Fibroblast of skin of back (primary cell): Measurements from ENCODE around the gene INTU.
"Not testable (repeated sequence)": the region's sequence is repeated elsewhere in the genome, so short reads cannot be mapped to it uniquely, and the experiment has no call there.

Source experiments
- DNase-seq: peaks from one replicate; pipeline ENCODE4 v3.0.0-alpha.2; 2013

Gene INTU

GRCh38 chr4:127643791-127644190 is 11.0 kb downstream of the INTU start:
- DNase-seq, result no peak

DNA sequence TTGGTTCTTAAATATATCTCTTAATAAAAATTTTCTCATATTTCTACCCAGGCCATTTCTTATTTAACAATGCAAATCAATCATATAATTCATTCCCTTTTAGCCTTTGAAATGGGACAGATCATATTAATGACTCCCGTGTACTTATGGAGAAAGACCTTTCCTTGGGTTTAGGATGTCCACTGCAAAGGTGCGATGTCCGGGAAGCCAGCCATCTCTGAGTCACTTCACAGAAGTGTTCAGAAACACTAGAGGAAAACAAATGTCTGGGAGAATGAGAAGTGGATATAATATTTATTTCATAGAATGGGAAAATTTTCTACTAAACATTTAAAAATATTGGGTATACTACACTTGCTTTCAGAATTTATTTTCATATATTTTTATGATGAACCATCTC is 15.3 kb downstream of the INTU start:
- DNase-seq, result no peak

DNA sequence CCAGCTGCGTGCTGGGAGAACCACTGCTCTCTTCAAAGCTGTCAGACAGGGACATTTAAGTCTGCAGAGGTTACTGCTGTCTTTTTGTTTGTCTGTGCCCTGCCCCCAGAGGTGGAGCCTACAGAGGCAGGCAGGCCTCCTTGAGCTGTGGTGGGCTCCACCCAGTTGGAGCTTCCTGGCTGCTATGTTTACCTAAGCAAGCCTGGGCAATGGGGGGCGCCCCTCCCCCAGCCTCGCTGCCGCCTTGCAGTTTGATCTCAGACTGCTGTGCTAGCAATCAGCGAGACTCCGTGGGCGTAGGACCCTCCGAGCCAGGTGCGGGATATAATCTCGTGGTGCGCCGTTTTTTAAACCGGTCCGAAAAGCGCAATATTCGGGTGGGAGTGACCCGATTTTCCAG is 22.8 kb downstream of the INTU start:
- not testable (repeated sequence) for DNase-seq

DNA sequence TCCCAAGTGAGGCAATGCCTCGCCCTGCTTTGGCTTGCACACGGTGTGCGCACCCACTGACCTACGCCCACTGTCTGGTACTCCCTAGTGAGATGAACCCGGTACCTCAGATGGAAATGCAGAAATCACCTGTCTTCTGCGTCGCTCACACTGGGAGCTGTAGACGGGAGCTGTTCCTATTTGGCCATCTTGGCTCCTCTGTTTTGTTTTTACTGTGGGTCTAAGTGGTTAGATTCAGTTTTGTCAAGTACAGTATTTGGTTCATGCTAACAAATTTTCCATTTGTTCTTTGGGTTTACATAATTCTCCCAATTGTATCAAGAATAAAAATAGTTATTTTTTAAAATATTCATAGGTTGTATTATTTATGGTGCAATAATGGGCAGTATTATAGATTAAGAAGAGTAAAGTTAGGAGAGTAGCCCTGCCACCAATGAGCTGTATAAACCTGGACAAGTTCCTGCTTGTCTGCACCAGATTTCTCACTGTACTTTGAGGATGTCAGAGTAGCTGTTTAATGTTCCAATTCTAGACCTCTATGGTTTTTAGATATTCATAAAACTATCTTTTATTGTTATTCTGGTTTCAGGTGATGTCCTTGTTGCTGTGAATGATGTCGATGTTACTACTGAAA is 23.4 kb downstream of the INTU start:
- no peak for DNase-seq

DNA sequence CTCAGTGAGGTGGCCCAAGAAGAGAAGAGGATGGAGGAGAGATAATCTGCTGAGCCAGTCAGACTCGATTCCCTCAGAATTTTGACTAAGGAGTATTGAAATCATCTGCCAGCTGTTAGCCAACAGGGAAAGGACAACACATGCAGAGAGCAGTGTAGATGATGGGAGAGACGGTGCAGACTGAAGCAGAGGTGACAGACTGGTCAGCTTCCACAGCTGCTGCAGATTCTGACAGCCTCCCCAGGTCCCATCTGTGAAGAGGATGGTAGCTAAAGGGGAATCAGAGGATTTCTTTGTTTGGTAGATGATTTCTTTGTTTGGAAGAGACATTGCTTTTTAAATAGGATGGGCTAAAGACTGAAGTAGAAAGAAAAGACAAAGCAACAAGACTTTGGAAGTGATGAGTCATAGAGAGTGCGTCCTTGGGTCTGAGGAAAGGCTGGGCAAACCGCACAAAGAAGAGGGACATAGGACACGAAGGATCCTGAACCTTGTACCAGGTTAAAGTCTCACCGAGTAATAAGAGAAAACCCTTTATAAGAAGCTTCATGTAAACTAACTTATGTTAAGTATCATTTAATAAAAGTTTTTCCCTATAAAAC is 27.6 kb downstream of the INTU start:
- no peak for DNase-seq

GRCh38 chr4:127667116-127667515 is 34.4 kb downstream of the INTU start:
- DNase-seq, result no peak

DNA sequence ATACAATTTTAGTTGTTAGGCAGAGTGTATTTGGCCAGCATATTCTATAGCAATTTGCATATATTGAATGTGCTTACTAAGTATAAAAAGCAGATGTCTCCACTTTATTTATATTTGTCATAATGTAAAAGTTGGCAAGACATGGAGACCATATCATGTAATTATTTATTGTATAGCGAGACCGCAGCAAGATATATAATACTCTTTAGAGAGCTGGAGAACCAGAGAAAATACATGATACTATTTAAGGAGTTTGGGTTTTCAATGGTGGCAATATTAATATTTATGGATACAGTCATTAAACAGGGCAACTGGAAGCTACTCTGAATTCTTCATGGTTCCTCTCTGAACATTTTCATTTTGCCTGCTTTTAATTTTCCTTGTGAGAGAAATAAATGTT is 35.0 kb downstream of the INTU start:
- DNase-seq, result no peak

DNA sequence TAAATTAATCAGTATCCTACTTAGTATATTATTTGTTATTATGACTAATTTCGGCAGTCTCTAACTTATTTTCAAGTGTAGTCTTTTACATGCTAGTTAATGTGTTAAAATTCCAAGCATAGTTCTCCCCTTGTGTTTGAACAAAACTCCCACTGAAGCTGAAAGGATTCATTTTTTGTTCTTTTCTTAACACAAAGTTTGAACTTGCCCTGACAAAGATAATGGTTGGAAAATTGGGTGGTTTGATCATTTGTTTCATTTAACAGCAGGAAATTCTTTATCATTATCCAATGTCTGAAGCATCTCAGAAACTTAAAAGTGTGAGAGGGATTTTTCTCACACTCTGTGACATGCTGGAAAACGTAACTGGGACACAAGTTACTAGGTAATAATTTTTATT is 36.0 kb downstream of the INTU start:
- peak; percentile 12 for DNase-seq

DNA sequence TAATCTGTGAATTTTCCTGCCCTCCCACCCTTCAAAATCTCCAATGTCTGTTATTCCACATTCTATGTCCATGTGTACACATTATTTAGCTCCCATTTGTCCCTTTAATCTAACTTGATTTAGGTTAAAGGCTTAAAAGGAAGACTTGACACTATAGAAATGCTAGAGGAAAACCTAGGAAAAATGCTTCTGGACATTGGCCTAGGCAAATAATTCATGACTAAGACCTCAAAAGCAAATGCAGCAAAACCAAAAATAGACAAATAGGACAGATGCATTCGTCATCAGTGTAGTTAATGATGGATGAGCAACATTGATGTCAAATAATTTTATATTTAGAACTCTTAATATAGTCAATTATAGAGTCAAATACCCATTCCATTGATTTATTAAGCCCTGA is 36.9 kb downstream of the INTU start:
- DNase-seq, result peak; percentile 16

GRCh38 chr4:127672111-127672510 is 39.4 kb downstream of the INTU start:
- DNase-seq, result no peak

DNA sequence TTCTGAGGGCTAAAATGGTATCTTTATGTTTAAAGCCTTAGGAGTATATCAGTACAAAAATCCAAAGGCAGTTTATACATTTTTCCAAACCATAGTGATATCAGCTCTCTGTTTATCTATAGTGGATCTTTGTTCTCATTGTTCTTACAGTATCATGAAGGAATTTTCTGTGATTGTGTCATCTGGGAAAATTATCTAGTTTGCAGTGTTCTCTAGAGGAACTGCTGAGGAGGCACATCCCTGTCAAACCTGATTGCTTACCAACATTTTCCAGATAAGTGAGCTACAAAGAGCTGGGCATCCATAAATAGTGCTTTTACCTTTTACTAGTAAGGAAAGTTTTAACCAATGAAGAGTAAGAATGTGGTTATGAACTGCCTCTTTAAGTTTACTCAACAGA is 52.5 kb downstream of the INTU start:
- DNase-seq, result peak; percentile 55

- DNase-seq, result peak; percentile 55
Observed at GRCh38 chr4:127686658-127687057, 53.9 kb downstream of the INTU start.

DNA sequence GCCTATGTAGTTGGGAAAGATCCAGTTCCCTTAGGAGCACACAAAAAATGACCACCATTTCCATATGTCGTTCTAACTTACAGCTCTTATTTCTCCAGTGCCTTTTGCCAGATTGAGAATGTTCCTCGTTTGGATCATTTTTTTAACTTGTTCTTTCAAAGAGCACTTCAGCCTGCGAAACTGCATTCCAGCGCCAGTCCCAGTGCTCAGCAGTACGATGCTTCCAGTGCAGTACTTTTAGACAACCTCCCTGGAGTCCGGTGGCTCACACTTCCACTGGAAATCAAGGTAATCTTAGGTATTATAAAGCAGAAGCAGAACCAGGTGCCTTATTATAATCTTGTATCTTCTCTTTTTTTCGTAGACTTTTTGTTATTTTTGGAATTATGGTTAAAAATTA is 54.8 kb downstream of the INTU start:
- no peak for DNase-seq

DNA sequence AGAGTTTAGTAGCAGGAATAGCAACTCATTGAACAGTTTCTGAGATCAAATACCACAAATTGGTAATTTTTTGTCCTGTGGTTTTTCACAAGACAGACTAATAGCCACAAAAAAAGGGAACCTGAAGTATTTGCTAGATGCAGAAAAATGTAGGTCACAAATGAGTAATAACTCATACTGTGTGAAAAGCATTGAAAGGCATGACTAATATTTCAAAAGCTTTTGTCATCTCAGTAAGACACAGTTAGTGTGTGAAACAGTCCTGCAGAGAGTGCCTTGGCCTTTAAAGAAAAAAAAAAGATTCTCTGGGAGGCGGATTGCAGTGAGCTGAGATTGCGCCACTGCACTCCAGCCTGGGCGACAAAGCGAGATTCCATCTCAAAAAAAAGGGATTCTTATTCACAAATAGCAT is 66.0 kb downstream of the INTU start:
- peak; percentile 95 for DNase-seq

GRCh38 chr4:127708985-127709384 is 76.2 kb downstream of the INTU start:
- DNase-seq, result peak; percentile 77

DNA sequence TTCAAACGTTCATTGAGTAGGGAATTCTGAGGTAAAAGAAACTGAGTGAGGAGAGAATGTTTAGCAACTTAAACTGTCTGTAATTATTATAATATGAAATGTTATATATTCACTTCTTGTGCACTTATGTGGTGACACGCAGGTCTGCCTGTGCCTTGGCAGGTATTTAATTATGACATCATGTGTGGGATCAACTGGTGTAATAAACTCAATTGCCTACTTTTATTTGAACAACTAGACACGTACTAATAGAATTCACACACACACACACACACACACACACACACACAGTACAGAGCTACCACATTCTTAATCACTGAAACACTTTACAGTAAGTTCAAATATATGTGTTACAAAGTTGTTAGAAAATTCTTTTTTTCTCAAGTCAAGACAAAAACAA is 76.7 kb downstream of the INTU start:
- peak; percentile 16 for DNase-seq

GRCh38 chr4:127730142-127730913 is 97.6 kb downstream of the INTU start, which contains the start of gene SLC25A31:
SLC25A31 (plus strand) TSS chr4:127730400; CDS start chr4:127730546, 146 bp downstream.
- DNase-seq, result no peak

GRCh38 chr4:127731406-127731805 is 98.6 kb downstream of the INTU start:
- DNase-seq, result no peak

GRCh38 chr4:127732623-127733328 is 100.0 kb downstream of the INTU start:
- peak; percentile 56 for DNase-seq

GRCh38 chr4:127734976-127735375 is 102.2 kb downstream of the INTU start:
- no peak for DNase-seq

- no peak for DNase-seq
Observed at GRCh38 chr4:127737295-127737694, 104.5 kb downstream of the INTU start.

DNA sequence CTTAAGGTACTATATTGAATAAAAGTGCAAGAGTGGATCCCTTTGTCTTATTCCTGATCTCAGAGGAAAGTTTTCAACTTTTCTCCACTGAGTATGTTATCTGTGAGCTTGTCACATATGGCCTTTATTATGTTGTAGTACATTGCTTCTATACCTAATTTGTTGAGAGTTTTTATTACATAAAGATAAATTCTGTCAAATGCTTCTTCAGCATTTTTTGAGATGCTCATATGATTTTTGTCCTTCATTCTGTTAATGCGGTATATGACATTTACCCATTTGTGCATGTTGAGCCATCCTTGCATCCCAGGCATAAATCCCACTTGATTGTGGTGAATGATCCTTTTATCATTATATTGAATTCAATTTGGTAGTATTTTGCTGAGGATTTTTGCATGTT is 108.5 kb downstream of the INTU start:
- no peak for DNase-seq

DNA sequence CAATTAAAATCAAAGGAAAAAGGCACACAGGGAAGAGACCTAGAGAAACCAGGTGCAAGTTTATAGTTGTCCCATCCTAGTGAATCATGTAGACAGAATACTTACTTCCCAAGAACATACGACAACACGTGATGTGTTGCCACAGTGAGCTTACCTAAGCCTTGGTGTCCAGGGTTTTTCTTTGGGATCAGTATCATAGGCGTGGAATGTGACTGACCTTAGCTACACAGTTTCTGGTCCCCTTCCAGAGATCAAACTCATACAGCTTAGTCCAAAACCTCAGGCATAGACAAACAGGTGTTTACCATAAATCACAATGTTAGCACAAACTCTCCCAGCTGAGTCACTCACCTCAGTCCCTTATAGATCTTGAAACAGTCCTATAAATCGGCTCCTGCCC is 115.1 kb downstream of the INTU start:
- DNase-seq, result no peak
